Left ventricle myocardium inferior (tissue), 1 donor: ENCODE results near the gene CATSPERB. TPM values are rescaled to one million over a fixed set of nuclear protein-coding genes. Genes with fewer than 3 reads are reported as not detected.

ENCODE experiments used
- DNase-seq: peaks from one replicate; pipeline ENCODE4 v3.0.0-alpha.2; 2020
- H3K27ac ChIP-seq: fragments of 200-600 bp; replicated peaks from 2 replicates; pipeline ENCODE4 v1.8.0; 2021
- H3K27me3 ChIP-seq: fragments of 200-600 bp; 2 replicates; pipeline ENCODE4 v1.8.0; 2021; ENCODE audit warnings: low read depth
- H3K36me3 ChIP-seq: fragments of 200-600 bp; 2 replicates; pipeline ENCODE4 v1.8.0; 2021
- H3K4me1 ChIP-seq: fragments of 200-600 bp; 2 replicates; pipeline ENCODE4 v1.8.0; 2021
- H3K4me3 ChIP-seq: fragments of 200-600 bp; 2 replicates; pipeline ENCODE4 v1.8.0; 2021; ENCODE audit warnings: mild to moderate bottlenecking, moderate library complexity
- H3K9me3 ChIP-seq: fragments of 200-600 bp; replicated peaks from 2 replicates; pipeline ENCODE4 v1.8.0; 2021
- intact Hi-C: fragments of 100-400 bp; cut with micrococcal nuclease; formaldehyde crosslinking; loops from one replicate; pipeline ENCODE4 v1.11.0; 2022
- total RNA-seq: library from RNA; stranded (reverse); fragmentation: NEBNext Ultra II Directional; extraction: Animal tissue kit (Norgen Biotek cat#: 25700); gene quantifications from one replicate; pipeline ENCODE4 v1.2.1, GENCODE V29; 2021
- TF ChIP-seq, protein P1 (sequence below): fragments of 200-600 bp; IDR thresholded peaks from 2 replicates; pipeline ENCODE4 v1.8.0; 2021; ENCODE audit warnings: antibody characterized with exemption, mild to moderate bottlenecking, borderline replicate concordance
- donor health status: DM: no; HTN: yes; CAD: no; lungs with severe emphysema.

The CATSPERB gene
- total RNA-seq, 1 donor from 2014 or later = 0.99 TPM

DNA sequence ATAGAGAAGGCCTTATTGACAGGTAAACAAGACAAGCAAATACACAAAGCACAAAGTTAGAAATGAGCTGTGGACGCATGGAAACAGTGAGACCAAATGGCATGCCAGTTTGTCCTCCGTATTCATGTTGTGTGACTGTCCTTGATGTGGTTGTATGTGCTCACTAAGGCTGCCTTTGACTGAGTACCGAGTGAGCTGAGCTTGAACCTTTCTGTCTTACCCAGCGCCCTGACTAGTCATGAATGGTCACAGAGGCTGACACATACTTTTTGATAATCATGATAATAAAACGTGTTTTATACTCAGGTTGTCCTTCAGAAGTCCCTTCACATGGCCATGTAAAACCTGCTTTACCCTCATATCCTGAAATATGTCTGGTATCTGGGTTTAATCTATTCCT lies 553 bp upstream of the CATSPERB start:
- Histone ChIP-seq H3K36me3 (no peaks in the 10 kb centered on the region), H3K27ac (no peak overlapping the region), H3K4me1 (no peaks in the 10 kb centered on the region), H3K27me3 (no peaks in the 10 kb centered on the region), H3K9me3 (no peaks in the 10 kb centered on the region), H3K4me3 (no peak overlapping the region)
- DNase-seq = no peak
- TF ChIP-seq, protein P1, sequence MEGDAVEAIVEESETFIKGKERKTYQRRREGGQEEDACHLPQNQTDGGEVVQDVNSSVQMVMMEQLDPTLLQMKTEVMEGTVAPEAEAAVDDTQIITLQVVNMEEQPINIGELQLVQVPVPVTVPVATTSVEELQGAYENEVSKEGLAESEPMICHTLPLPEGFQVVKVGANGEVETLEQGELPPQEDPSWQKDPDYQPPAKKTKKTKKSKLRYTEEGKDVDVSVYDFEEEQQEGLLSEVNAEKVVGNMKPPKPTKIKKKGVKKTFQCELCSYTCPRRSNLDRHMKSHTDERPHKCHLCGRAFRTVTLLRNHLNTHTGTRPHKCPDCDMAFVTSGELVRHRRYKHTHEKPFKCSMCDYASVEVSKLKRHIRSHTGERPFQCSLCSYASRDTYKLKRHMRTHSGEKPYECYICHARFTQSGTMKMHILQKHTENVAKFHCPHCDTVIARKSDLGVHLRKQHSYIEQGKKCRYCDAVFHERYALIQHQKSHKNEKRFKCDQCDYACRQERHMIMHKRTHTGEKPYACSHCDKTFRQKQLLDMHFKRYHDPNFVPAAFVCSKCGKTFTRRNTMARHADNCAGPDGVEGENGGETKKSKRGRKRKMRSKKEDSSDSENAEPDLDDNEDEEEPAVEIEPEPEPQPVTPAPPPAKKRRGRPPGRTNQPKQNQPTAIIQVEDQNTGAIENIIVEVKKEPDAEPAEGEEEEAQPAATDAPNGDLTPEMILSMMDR = no peak
- intact Hi-C loops = no loop called here

DNA sequence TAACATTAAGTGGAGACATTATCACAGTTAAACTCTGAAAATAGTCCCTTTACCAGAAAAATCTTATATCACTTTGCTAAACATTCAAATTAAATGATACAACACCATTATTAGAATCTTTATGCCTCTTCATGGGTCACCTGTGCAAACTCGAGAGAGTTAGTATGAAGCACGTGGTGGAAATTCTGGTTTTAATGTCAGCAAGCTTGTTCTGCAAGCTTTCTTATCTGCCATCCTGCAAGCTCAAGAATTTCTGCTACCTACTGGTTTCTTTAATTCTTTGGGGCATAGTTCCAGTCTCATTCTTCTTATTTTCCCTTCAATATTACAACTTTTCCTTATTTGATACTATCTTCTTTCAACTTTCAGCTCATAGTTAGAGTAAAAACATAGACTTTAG lies 868 bp downstream of the CATSPERB start:
- Histone ChIP-seq H3K9me3 (no peaks in the 10 kb centered on the region), H3K27ac (no peak overlapping the region), H3K27me3 (no peaks in the 10 kb centered on the region), H3K36me3 (no peaks in the 10 kb centered on the region), H3K4me1 (no peaks in the 10 kb centered on the region), H3K4me3 (no peak overlapping the region)
- TF ChIP-seq, protein P1 = no peak
- intact Hi-C loops = no loop called here
- DNase-seq = no peak

DNA sequence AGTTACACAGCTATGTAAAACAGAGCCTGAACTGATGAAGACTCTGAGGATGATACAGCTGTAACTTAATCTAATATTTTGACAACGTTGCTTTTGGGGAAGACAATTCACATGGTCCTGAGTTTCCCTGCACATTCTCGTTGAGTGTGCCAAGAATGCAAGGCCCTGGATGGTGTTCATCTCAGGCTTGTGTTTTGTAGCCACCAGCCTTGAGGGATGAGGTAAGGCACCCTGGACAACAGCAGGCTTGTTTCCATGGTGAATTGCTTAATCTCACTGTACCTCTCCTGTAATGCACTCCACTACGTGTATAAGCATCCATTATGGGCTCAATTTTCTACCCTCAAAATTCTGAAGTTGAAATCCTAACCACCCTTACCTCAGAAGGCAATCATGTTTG lies 2.1 kb downstream of the CATSPERB start:
- Histone ChIP-seq H3K27ac (no peak overlapping the region), H3K9me3 (no peaks in the 10 kb centered on the region), H3K4me1 (no peaks in the 10 kb centered on the region), H3K36me3 (no peaks in the 10 kb centered on the region), H3K27me3 (no peaks in the 10 kb centered on the region), H3K4me3 (no peak overlapping the region)
- DNase-seq = no peak
- TF ChIP-seq, protein P1 = no peak
- intact Hi-C loops = no loop called here

DNA sequence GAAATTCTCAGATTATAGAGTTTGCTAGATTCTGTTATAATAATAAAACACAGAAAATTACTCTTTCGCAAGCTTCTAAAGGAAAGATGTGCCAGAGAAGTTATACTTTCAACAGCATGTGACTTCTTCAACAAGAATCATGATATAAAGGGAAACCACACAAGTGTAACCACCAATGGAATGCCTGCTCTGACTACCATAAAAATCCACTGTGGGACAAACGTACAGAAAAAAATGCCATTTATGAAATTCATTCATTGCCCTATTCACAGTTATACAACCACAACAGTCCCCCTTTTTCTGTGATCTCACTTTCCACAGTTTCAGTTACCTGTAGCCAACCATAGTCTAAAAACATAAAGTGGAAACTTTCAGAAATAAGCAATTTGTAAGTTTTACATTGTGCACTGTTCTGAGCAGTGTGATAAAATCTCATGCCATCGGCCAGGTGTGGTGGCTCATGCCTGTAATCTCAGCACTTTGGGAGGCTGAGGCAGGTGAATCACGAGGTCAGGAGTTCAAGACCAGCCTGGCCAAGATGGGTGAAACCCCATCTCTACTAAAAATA lies 3.2 kb downstream of the CATSPERB start:
- Histone ChIP-seq H3K9me3 (no peaks in the 10 kb centered on the region), H3K4me3 (no peak overlapping the region), H3K36me3 (no peaks in the 10 kb centered on the region), H3K27ac (no peak overlapping the region), H3K4me1 (no peaks in the 10 kb centered on the region), H3K27me3 (no peaks in the 10 kb centered on the region)
- TF ChIP-seq, protein P1 = no peak
- DNase-seq = no peak
- intact Hi-C loops = no loop called here

DNA sequence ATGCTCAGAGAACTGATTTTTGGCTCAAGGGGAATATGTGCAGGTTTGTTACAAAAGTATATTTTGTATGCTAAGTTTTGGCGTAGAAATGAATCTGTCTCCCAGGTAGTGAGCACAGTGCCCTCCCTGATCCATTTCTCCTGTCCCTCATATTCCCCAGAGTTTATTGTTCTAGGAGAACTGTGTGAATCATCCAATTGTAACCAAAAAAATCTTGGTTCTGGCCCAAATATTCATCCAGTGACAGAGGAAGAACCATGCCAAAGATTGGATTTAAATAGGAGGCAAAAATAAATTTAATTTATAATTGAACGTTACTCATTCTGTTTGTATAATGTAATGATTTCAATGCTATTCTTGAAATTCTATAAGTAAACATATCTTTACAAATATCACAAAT lies 4.8 kb downstream of the CATSPERB start:
- no peaks in the 10 kb centered on the region for H3K36me3 ChIP-seq
- H3K27ac ChIP-seq = no peak overlapping the region
- intact Hi-C loops = no loop called here
- no peaks in the 10 kb centered on the region for H3K9me3 ChIP-seq
- no peak for DNase-seq
- no peaks in the 10 kb centered on the region for H3K4me1 ChIP-seq
- TF ChIP-seq, protein P1 = no peak
- H3K27me3 ChIP-seq = no peaks in the 10 kb centered on the region
- no peak overlapping the region for H3K4me3 ChIP-seq
